ENCODE measurements around the gene WDFY4. TPM values are rescaled to one million over a fixed set of nuclear protein-coding genes. Genes with fewer than 3 reads are reported as not detected.

The WDFY4 gene
- total RNA-seq, 1 donor from 2014 or later: not detected

DNA sequence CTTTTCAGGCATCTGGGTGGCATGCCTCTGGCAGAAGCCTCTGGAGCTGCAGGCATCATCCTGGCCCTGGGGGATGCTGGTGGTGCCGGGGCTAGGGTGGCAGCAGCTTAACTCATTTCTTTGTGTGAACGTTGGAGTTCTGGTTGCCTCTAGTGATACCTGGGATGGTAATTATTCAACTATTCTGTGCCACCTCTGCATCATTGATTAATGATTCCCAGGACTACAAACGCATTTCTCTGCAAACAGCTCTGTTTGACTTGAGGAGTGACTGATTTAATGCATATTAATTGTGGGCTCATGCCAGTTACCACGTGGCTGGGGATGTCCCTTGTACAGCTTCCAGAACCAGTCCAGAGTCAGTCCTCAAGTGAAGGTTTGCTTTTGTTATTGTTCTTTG is 199.0 kb downstream of the WDFY4 start:
- DNase-seq (ENCODE audit: low read depth): no peak
- no peaks in the 10 kb centered on the region for H3K36me3 ChIP-seq (ENCODE audit: control insufficient read depth, insufficient read depth, low read length)
- TF ChIP-seq, protein P1, sequence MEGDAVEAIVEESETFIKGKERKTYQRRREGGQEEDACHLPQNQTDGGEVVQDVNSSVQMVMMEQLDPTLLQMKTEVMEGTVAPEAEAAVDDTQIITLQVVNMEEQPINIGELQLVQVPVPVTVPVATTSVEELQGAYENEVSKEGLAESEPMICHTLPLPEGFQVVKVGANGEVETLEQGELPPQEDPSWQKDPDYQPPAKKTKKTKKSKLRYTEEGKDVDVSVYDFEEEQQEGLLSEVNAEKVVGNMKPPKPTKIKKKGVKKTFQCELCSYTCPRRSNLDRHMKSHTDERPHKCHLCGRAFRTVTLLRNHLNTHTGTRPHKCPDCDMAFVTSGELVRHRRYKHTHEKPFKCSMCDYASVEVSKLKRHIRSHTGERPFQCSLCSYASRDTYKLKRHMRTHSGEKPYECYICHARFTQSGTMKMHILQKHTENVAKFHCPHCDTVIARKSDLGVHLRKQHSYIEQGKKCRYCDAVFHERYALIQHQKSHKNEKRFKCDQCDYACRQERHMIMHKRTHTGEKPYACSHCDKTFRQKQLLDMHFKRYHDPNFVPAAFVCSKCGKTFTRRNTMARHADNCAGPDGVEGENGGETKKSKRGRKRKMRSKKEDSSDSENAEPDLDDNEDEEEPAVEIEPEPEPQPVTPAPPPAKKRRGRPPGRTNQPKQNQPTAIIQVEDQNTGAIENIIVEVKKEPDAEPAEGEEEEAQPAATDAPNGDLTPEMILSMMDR (IDR thresholded peaks at IDR 0.05; ENCODE audit: insufficient read depth, low read length, poor library complexity, severe bottlenecking): no peak
- no peaks in the 10 kb centered on the region for H3K27me3 ChIP-seq (ENCODE audit: control insufficient read depth, insufficient read depth, low read length)
- H3K4me3 ChIP-seq (ENCODE audit: low read depth, low read length): no peak overlapping the region

DNA sequence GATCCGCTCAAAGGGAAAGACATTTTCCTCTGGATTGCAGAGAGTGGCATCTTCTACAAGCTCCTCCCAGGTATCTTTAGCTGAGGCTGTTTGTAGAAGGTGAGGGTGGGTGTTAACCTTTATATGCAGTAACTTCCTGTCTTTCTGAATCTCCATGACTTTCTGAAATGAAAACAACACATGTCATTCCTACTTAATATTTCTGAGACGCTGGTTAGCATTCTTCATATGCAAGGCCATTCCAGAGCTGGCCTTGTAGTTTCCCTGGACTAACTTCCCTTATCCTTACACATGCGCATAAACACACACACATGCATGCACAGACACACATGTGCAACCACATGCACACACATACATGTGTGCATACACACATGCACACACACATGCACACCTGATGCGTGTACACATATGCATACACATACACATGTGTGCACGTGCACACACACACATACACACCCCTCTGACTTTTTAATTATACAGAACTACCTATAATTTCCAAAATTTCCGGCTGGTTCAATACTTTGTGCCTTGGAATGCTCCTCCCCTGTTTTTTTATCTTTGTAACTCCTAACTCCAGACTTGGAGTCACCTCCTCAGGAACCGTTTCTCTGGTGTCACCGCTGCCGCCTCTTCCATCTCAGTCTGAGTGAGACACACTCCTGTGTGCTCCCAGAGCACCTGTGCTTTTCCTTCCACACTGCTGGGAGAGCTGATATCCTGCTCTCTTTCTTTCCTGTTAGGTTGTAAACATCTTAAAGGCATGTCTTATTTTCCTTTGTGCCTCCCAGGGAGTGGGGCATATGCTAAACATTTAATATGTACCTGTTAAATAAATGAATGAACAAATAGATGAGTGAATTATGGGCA is 199.7 kb downstream of the WDFY4 start:
- H3K36me3 ChIP-seq (ENCODE audit: control insufficient read depth, insufficient read depth, low read length): no peaks in the 10 kb centered on the region
- H3K27me3 ChIP-seq (ENCODE audit: control insufficient read depth, insufficient read depth, low read length): no peaks in the 10 kb centered on the region
- TF ChIP-seq, protein P1 (IDR thresholded peaks at IDR 0.05; ENCODE audit: insufficient read depth, low read length, poor library complexity, severe bottlenecking): no peak
- no peak for DNase-seq (ENCODE audit: low read depth)
- no peak overlapping the region for H3K4me3 ChIP-seq (ENCODE audit: low read depth, low read length)

DNA sequence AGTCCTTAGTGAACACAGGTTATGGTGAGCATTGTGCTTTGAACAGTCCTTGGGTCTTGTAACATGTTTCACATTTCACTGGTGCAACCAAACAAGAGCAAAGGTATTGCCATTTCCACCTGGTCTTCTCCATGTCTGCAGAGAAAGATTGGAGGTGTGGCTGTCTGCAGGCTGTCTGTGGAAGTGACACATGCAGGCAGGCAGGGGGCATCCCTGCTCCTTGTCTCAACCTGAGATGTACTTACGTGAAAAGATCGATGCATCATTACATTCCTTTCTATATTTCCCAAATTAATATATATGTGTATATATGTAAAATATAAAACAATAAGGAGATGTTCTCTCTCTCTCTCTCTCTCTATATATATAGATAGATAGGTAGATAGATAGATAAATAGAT is 200.7 kb downstream of the WDFY4 start:
- TF ChIP-seq, protein P1 (IDR thresholded peaks at IDR 0.05; ENCODE audit: insufficient read depth, low read length, poor library complexity, severe bottlenecking): peak; percentile 33
- no peak for DNase-seq (ENCODE audit: low read depth)
- Histone ChIP-seq H3K27me3 (ENCODE audit: control insufficient read depth, insufficient read depth, low read length) (no peaks in the 10 kb centered on the region), H3K4me3 (ENCODE audit: low read depth, low read length) (no peak overlapping the region), H3K36me3 (ENCODE audit: control insufficient read depth, insufficient read depth, low read length) (no peaks in the 10 kb centered on the region)

DNA sequence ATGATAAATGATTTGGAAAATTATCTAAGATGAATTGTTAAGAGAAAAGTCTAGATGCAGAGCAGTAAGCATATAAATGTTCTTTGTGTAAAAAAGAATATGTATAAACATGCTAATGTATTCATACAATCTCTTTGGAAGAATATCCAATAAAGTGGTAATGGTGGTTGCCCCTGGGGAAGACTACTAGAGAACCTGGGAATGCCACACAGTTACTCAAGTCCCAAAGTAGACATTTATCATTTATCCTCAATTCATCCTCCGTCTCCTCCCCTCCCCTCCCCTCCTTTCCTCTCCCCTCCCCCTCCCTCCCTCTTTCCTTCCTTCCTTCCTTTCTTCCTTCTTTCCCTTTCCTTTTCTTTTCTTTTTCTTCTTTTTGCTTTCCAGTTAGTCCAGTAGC is 203.3 kb downstream of the WDFY4 start:
- TF ChIP-seq, protein P1 (IDR thresholded peaks at IDR 0.05; ENCODE audit: insufficient read depth, low read length, poor library complexity, severe bottlenecking): no peak
- no peaks in the 10 kb centered on the region for H3K27me3 ChIP-seq (ENCODE audit: control insufficient read depth, insufficient read depth, low read length)
- H3K36me3 ChIP-seq (ENCODE audit: control insufficient read depth, insufficient read depth, low read length): no peaks in the 10 kb centered on the region
- no peak overlapping the region for H3K4me3 ChIP-seq (ENCODE audit: low read depth, low read length)
- no peak for DNase-seq (ENCODE audit: low read depth)

DNA sequence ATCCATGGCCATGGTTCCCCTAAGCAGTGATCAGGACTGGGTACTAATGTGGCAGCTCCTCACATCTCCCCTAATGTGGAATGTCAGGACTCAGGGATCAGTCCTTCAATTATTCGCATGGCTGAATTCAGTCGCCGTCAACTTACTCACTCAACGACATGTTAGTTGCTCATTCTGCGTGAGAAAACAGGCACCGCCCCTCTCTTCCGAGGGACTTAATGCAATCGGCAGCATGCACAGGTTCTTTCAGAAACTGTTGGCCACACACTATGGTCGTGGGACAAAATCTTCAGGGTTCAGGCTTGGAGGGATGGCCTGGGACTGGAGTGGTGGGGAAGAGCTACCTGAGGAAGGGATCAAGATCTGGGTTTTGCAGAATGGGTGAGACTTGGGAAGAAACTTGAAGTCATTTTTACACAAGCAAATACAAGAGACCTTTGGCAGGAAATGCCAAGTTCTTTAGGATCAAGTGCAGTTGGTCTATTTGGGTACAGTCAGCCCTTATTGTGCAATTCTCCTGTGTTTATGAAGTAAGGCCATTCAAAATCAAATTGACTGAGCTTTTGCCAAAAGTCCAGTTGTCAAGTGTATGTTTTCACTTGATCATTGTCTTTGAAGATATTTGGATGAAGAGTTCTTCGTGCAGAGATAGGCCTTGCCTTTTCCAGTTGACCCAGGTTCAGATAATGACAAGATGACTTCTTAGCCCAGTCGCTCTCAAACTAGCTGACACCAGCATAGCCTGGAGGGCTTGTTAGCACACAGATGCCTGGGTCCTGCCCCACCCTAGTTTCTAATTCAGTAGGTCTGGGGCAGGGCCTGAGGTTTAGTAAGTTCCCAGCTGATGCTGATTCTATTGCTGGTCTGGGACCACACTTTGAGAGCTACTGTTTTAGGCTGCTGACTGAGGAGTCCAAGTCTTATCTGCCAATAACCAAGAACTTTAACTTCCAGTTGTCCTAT is 206.5 kb downstream of the WDFY4 start:
- H3K27me3 ChIP-seq (ENCODE audit: control insufficient read depth, insufficient read depth, low read length): no peaks in the 10 kb centered on the region
- no peak for DNase-seq (ENCODE audit: low read depth)
- no peaks in the 10 kb centered on the region for H3K36me3 ChIP-seq (ENCODE audit: control insufficient read depth, insufficient read depth, low read length)
- TF ChIP-seq, protein P1 (IDR thresholded peaks at IDR 0.05; ENCODE audit: insufficient read depth, low read length, poor library complexity, severe bottlenecking): no peak
- H3K4me3 ChIP-seq (ENCODE audit: low read depth, low read length): no peak overlapping the region
